Fibroblast of villous mesenchyme (primary cell): ENCODE data around the gene ADAMTS9. TPM values are rescaled to one million over a fixed set of nuclear protein-coding genes. Genes with fewer than 3 reads are reported as not detected.
A peak's percentile ranks its signal among the peaks of the same experiment; 100 is the strongest.

Experiments
- DNase-seq: peaks from one replicate; pipeline ENCODE4 v3.0.0-alpha.2; 2010; ENCODE audit warnings: low read depth
- H3K4me3 ChIP-seq: 2 replicates; pipeline ENCODE4 v1.5.1; 2011; ENCODE audit warnings: low read depth, mild to moderate bottlenecking, low read length
- CTCF ChIP-seq: IDR thresholded peaks from 2 replicates; pipeline ENCODE4 v1.5.1; 2012; ENCODE audit warnings: low read depth, mild to moderate bottlenecking, low read length; ENCODE audit not compliant: insufficient read depth
- total RNA-seq: library from RNA; depleted of rRNA; stranded (reverse); fragments of >200 nt; gene quantifications from 2 replicates; pipeline ENCODE4 v1.2.3, GENCODE V29; 2012

ADAMTS9 gene
- total RNA-seq, 1 donor = 1.7 TPM

- no peak for DNase-seq
- H3K4me3 ChIP-seq = no peak overlapping the region
- no peak for TF ChIP-seq CTCF
These were observed 19.8 kb downstream of the ADAMTS9 start for GRCh38 chr3:64667887-64668581.

- no peak overlapping the region for H3K4me3 ChIP-seq
- peak; percentile 42 for DNase-seq
- no peak for TF ChIP-seq CTCF
These were observed 20.7 kb downstream of the ADAMTS9 start for GRCh38 chr3:64667138-64667537.

- H3K4me3 ChIP-seq = no peak overlapping the region
- TF ChIP-seq CTCF = no peak
- peak; percentile 34 for DNase-seq
These were observed 21.6 kb downstream of the ADAMTS9 start for GRCh38 chr3:64666171-64666588.

- DNase-seq = no peak
- no peak overlapping the region for H3K4me3 ChIP-seq
- TF ChIP-seq CTCF = no peak
These were observed 23.4 kb downstream of the ADAMTS9 start for GRCh38 chr3:64664397-64664796.

GRCh38 chr3:64659617-64659978 lies 28.2 kb downstream of the ADAMTS9 start:
- no peak overlapping the region for H3K4me3 ChIP-seq
- TF ChIP-seq CTCF = no peak
- no peak for DNase-seq

GRCh38 chr3:64658001-64658400 lies 29.8 kb downstream of the ADAMTS9 start:
- no peak overlapping the region for H3K4me3 ChIP-seq
- no peak for TF ChIP-seq CTCF
- DNase-seq = no peak

- H3K4me3 ChIP-seq = no peak overlapping the region
- no peak for DNase-seq
- no peak for TF ChIP-seq CTCF
These were observed 31.3 kb downstream of the ADAMTS9 start for GRCh38 chr3:64656544-64656943.
